ENCODE results near the gene KDM4E. TPM values are rescaled to one million over a fixed set of nuclear protein-coding genes. Genes with fewer than 3 reads are reported as not detected.
"Not testable (repeated sequence)": the region's sequence is repeated elsewhere in the genome, so short reads cannot be mapped to it uniquely, and the experiment has no call there.

Gene KDM4E
- total and polyA plus RNA-seq, 12 donors = not detected

- no peak for DNase-seq
- no peak overlapping the region for H3K4me3 ChIP-seq
- 85 to 87% (median 86%) methylated on average over 1 of the region's 1 CpG for WGBS, 4 donors
- TF ChIP-seq POLR2A (IDR thresholded peaks at IDR 0.05) = no peak
- TF ChIP-seq CTCF (IDR thresholded peaks at IDR 0.05) = no peak
- H3K27me3 ChIP-seq = no peaks in the 10 kb centered on the region
- H3K36me3 ChIP-seq (replicated peaks in 1 of 2) = no peaks in the 10 kb centered on the region
- no peak overlapping the region for H3K27ac ChIP-seq
- intact Hi-C loops (cut with DNase I) = no loop called here
- no peaks in the 10 kb centered on the region for H3K9me3 ChIP-seq (replicated peaks in 1 of 3)
- no peaks in the 10 kb centered on the region for H3K4me1 ChIP-seq (replicated peaks in 1 of 2)
Observed at GRCh38 chr11:95005642-95006041, 19.4 kb upstream of the KDM4E start.

- no peak for DNase-seq
- H3K27me3 ChIP-seq = no peaks in the 10 kb centered on the region
- no peaks in the 10 kb centered on the region for H3K9me3 ChIP-seq (replicated peaks in 1 of 3)
- no peak overlapping the region for H3K27ac ChIP-seq
- no peaks in the 10 kb centered on the region for H3K36me3 ChIP-seq (replicated peaks in 1 of 2)
- H3K4me3 ChIP-seq = no peak overlapping the region
- no peaks in the 10 kb centered on the region for H3K4me1 ChIP-seq (replicated peaks in 1 of 2)
- intact Hi-C loops (cut with DNase I) = no loop called here
- TF ChIP-seq CTCF (IDR thresholded peaks at IDR 0.05) = no peak
- no peak for TF ChIP-seq POLR2A (IDR thresholded peaks at IDR 0.05)
Observed at GRCh38 chr11:95011376-95011775, 13.7 kb upstream of the KDM4E start.

GRCh38 chr11:95014184-95014821, 10.8 kb upstream of the KDM4E start:
- DNase-seq = no peak
- TF ChIP-seq CTCF (IDR thresholded peaks at IDR 0.05) (no peak), POLR2A (IDR thresholded peaks at IDR 0.05) (no peak)
- intact Hi-C loops (cut with DNase I) = no loop called here
- Histone ChIP-seq H3K36me3 (replicated peaks in 1 of 2) (no peaks in the 10 kb centered on the region), H3K4me3 (no peak overlapping the region), H3K27me3 (no peaks in the 10 kb centered on the region), H3K27ac (no peak overlapping the region), H3K4me1 (replicated peaks in 1 of 2) (no peaks in the 10 kb centered on the region), H3K9me3 (replicated peaks in 1 of 3) (no peaks in the 10 kb centered on the region)
- WGBS, 4 donors = 86 to 90% (median 87%) methylated on average over 10 to 12 of the region's 12 CpGs

GRCh38 chr11:95016139-95016538, 8.9 kb upstream of the KDM4E start:
- DNase-seq = no peak
- intact Hi-C loops (cut with DNase I) = no loop called here
- H3K27me3 ChIP-seq = no peaks in the 10 kb centered on the region
- TF ChIP-seq CTCF (IDR thresholded peaks at IDR 0.05) = no peak
- no peak for TF ChIP-seq POLR2A (IDR thresholded peaks at IDR 0.05)
- no peaks in the 10 kb centered on the region for H3K9me3 ChIP-seq (replicated peaks in 1 of 3)
- H3K4me3 ChIP-seq = no peak overlapping the region
- H3K36me3 ChIP-seq (replicated peaks in 1 of 2) = no peaks in the 10 kb centered on the region
- no peaks in the 10 kb centered on the region for H3K4me1 ChIP-seq (replicated peaks in 1 of 2)
- WGBS, 4 donors = 69 to 76% (median 74%) methylated on average over 2 of the region's 2 CpGs
- H3K27ac ChIP-seq = no peak overlapping the region

GRCh38 chr11:95021468-95021867, 3.6 kb upstream of the KDM4E start:
- H3K27me3 ChIP-seq; H3K4me1 ChIP-seq (replicated peaks in 1 of 2); H3K27ac ChIP-seq; DNase-seq; H3K4me3 ChIP-seq; intact Hi-C loops (cut with DNase I); H3K9me3 ChIP-seq (replicated peaks in 1 of 3); H3K36me3 ChIP-seq (replicated peaks in 1 of 2): not testable (repeated sequence)
- WGBS, 4 donors = 81 to 87% (median 86%) methylated on average over 5 of the region's 5 CpGs

GRCh38 chr11:95025594-95025993, 536 bp downstream of the KDM4E start:
- WGBS, 4 donors = 85 to 94% (median 91%) methylated on average over 5 to 8 of the region's 9 CpGs
- intact Hi-C loops (cut with DNase I); H3K27ac ChIP-seq; H3K4me1 ChIP-seq (replicated peaks in 1 of 2); H3K27me3 ChIP-seq; H3K4me3 ChIP-seq; H3K9me3 ChIP-seq (replicated peaks in 1 of 3); H3K36me3 ChIP-seq (replicated peaks in 1 of 2); DNase-seq: not testable (repeated sequence)

All from adrenal gland (tissue), 12 donors.